IMR-90 (cell line): ENCODE results near the gene AP3D1.

Source experiments
- CHD1 ChIP-seq: IDR thresholded peaks from 2 replicates; pipeline ENCODE4 v1.6.1; 2012; ENCODE audit warnings: low read depth, low read length, improper control_type of control experiment
- TF ChIP-seq, protein P1 (sequence below): fragments of 150-350 bp; IDR thresholded peaks from 2 replicates; pipeline ENCODE4 v1.6.1; 2017; ENCODE audit warnings: mild to moderate bottlenecking, antibody characterized with exemption, low read length, low read depth

GRCh38 chr19:2187159-2187558 is 35.8 kb upstream of the AP3D1 start:
- no peak for TF ChIP-seq CHD1
- TF ChIP-seq, protein P1, sequence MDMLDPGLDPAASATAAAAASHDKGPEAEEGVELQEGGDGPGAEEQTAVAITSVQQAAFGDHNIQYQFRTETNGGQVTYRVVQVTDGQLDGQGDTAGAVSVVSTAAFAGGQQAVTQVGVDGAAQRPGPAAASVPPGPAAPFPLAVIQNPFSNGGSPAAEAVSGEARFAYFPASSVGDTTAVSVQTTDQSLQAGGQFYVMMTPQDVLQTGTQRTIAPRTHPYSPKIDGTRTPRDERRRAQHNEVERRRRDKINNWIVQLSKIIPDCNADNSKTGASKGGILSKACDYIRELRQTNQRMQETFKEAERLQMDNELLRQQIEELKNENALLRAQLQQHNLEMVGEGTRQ: no peak
